Thyroid gland (tissue), 4 donors: ENCODE results near the gene EPHB6.

ENCODE experiments used
- CTCF ChIP-seq, 6 experiments: fragments of 200-600 bp in 3 of 6; fragments of 450-650 bp in 3 of 6; sonication (generic) in 3 of 6; IDR thresholded peaks; one replicate each; pipeline ENCODE4 v1.5.1; 2016 to 2019; ENCODE audit warnings: antibody characterized with exemption in 6 of 6, mild to moderate bottlenecking in 2 of 6, inconsistent platforms in 1 of 6, moderate library complexity in 1 of 6
- POLR2A ChIP-seq, 2 donors: fragments of 450-650 bp; IDR thresholded peaks; one replicate each; pipeline ENCODE4 v1.6.1; 2017; ENCODE audit warnings: antibody characterized with exemption in 2 of 2, mild to moderate bottlenecking in 2 of 2, moderate library complexity in 1 of 2

DNA sequence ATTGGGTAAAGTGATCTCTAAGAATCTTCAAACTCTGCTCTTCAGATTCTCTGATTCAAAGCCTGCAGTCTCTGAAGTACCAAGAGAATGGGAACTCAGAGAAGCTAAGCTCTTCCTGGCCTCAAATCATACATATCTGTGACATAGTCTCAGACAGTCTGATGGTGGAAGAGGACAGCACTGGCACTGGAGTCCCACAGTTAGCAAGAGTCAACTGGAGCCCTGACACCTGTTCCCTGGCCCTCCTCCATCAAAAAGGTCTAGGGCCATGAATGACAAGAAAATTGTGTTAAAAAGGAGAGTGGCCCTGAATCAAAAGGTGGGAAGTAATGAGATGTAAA lies 46.4 kb upstream of the EPHB6 start:
- TF ChIP-seq POLR2A (IDR thresholded peaks at IDR 0.05): no peak
- no peak for TF ChIP-seq CTCF (IDR thresholded peaks at IDR 0.05)
